HG03342 (cell line): ENCODE results near the gene PLEKHG4B.

ENCODE experiments used
- ATAC-seq: cut with Tn5 transposase; IDR thresholded peaks from one replicate; pipeline ENCODE4 v1.9.1; 2021; ENCODE audit warnings: mild to moderate bottlenecking, moderate library complexity; ENCODE audit not compliant: unreplicated experiment

PLEKHG4B gene

GRCh38 chr5:167982-168660 is 76.2 kb downstream of the PLEKHG4B start:
- no peak for ATAC-seq

DNA sequence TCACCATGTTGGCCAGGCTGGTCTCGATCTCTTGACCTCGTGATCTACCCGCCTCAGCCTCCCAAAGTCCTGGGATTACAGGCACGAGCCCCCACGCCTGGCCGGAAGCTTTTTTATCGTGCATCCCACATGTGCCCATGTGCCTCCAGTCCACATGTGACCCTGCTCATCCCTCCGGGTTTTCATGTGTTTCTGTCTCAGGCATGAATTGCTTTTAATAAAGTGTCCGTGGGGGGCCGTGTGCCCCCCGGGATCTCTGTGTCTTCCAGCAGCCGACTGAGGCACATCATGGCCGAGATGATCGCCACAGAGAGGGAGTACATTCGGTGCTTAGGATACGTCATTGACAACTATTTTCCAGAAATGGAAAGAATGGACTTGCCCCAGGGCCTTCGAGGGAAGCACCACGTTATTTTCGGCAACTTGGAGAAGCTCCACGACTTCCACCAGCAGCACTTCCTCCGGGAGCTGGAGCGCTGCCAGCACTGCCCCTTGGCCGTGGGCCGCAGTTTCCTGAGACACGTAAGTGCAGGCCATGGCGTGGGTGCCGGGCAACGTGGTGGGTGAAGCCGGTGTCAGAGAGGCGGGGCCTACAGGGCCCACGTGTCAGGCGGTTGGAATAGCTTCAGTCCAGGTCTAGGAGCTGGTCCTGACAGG is 77.2 kb downstream of the PLEKHG4B start:
- no peak for ATAC-seq

GRCh38 chr5:169728-170094 is 77.7 kb downstream of the PLEKHG4B start:
- no peak for ATAC-seq

DNA sequence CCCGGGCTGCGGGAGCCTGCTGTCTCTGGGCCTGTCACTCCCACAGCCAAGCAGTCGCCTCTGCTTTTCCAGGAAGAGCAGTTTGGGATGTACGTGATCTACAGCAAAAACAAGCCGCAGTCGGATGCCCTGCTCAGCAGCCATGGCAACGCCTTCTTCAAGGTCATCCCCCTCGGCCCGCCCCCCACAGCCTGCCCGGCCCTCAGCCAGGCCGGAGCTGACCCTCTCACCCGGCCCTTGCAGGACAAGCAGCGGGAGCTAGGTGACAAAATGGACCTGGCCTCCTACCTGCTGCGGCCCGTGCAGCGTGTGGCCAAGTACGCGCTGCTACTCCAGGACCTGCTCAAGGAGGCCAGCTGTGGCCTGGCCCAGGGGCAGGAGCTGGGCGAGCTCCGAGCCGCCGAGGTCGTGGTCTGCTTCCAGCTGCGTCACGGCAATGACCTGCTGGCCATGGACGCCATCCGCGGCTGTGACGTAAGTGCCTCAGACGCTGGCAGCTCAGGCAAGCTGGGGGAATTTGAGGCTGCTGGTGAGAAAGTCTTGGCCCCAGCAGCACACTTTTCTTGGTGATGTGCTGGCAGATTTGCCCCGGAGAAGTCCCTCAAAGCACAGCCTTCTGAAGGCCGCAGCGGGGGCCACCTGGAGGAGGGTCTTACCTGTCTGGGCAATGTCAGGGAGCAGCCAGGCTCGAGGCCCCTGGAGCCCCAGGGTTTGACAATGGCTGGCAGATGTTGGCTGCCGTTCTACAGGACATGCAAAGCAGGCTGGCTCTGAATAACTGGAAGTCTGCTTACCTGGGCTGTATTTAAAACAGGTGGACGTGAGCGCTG is 79.2 kb downstream of the PLEKHG4B start:
- no peak for ATAC-seq

DNA sequence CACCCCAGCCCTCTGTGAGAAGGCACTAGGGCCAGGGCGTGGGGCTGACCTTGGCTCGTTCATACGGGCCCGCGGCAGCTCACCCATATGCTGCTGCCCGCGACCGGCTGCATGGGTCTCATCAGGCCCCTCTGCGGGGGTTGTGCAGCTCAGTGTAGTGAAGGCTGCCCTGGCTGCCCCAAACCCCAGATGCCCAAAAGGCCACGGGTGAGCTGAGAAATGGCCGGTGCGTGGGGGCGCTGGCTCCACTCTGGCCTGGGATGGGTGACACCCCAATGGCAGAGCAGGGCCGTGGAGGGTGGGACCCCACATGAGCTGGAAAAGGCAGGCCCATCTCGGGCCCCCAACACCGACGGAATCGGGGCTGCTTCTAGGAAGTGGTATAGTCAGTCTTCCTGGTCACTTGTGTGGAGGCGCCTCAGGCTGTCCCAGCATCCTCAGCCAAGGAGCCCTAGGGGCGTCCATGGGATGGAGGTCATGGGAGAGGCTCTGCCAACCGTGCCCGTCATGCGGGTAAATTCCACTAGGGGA is 79.9 kb downstream of the PLEKHG4B start:
- ATAC-seq, result no peak

DNA sequence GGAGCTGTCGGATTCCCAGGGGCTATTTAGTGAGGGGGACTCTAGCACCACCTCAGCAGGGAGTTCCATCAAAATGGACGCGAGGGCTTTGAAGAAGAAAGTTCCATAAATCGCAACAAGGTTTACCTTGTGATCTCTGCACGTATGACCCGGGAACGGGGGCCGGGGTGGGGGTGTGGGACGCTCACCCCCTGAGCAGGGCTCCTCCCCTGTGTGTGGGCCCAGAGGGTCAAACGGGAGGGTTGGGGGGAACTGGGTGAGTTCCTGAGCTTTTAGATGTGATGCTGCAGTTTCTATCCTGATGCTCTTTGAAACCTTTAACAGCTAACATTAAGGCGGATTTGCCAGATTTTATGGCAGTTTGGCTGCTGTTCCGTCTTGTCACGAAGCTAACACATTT is 80.5 kb downstream of the PLEKHG4B start:
- no peak for ATAC-seq

- ATAC-seq, result no peak
Measured at GRCh38 chr5:172841-173251, 80.9 kb downstream of the PLEKHG4B start.

DNA sequence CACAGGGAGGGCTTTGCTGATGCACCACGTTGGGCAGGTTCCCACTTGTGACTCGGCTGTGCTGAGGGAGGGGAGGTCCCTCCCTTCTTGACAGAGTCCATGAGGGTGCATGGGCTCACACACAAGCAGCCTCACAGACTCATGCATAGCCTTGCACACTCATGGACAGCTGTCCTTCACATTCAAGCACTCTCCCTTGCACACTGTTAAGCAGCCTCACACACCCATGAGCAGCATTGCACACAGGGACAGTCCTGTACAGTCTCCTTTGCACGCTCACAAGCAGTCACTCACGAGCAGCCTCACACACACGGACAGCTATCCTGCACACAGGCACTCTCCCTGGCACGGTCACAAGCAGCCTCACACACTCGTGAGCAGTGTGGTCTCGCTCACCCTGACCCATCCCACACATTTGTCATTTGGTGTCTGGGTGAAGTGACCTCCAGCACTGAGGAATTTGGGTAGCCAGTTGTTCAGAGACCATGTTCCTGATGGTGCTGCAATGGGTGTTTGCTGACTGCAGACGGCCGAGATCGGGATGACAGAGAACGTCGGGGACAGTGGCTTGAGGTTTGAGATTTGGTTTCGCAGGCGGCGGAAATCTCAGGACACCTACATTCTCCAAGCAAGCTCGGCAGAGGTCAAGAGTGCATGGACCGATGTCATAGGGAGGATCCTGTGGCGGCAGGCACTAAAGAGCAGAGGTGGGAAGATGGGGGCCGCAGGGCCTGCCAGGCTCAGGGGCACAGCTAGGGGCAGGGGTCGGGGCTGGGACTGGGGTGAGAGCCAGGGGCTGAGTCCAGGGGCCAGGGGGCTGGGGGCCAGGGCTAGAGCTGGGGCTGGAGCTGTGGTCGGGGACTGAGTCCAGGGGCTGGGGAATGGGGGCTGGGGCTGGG is 81.7 kb downstream of the PLEKHG4B start:
- no peak for ATAC-seq

- no peak for ATAC-seq
Measured at GRCh38 chr5:174291-174600, 82.3 kb downstream of the PLEKHG4B start.

DNA sequence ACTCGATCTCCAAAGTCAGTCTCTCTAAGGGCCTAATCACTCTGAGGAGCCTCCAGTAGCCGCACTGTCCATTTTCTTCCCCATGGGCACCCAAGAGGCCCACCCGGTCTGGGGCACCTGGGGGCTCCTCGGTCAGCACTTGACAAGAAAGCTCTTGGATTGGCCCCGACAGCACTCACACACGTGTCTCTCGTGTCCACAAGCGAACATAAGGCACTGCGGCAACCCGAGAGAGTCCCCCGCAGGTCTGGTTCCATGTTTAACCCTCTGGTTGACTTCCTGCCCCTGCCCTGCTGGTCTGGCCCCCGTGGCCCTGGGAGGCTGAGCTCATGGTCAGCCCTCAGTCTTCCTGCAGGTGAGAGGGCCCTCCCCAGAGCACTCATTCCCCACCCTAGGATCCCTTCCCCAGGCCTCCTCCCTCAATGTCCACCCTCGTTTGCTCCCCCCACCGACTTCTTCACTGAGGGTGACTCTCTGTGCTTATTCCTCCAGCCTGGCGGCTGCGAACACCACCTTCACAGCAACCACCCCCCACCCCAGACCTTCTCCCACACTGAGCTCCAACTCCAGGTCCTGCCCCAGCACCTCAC is 83.0 kb downstream of the PLEKHG4B start:
- ATAC-seq, result no peak

GRCh38 chr5:176296-176823 is 84.4 kb downstream of the PLEKHG4B start:
- ATAC-seq, result no peak

GRCh38 chr5:178110-178509 is 86.1 kb downstream of the PLEKHG4B start:
- ATAC-seq, result no peak

DNA sequence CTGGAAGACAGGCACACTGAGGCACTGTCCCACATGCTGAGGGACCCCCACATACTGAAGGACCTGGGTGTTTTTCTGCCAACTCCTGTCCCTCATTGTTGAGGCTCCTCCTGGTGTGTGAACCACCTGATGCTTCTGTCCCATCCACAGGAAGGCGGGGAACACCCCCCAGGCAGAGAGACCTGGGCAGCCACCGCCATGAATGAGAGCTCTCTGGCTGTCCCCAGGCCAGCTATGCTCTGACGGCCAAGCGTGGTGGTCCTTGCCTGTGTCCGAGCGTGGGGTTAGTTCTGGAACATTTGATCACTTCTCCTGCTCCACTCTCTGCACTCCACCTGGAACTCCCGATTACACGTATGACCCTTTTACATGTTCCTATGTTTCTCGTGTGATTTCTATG is 87.4 kb downstream of the PLEKHG4B start:
- no peak for ATAC-seq

DNA sequence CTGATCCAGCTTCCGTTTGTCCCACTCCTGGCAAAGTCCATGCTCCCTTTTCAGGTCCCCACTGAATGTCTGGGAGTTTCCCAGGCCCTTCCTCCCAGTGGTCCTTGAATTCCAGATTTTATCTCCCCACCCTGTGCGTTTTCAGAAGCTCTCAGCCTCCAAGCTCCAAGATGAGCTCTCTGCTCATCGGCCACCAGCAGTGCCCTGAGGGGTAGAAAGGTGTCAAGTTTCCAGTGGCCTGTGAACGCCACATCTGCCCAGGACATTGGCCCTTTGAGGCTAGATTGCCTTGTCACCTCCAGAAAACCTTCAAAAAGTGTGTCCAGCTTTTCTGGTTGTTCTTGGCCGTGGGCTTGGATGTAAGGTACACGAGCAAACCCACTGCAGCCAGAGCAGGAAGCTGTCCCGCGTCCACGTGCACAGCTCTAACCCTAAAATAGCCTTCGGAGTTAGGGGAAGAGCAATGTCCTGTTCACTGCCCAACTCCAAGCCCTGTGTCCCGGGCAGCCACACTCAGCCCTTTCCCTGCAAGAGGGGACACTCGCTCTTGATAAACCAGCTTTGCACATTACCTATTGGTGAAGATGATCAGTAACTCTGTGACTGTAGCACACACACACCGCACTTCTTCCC is 88.4 kb downstream of the PLEKHG4B start:
- ATAC-seq, result no peak

DNA sequence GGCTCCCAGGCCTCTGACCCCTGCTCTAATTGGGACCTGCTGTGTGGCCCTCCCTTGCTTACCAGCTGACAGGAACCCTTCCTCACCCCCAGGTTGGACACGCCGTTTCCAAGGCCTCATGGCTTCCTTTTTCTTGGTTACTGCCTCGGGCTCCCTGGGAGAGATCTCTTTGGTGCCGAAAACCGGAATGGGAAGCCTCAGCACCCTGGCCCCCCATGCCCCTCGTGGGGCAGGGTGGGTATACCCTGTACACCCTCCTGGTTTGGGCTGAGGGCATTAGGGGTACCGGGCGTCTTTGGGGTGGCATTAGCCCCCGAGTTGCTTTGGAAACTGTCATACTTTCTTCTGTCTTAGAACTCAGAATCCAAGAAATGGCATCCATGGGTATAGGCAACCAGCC is 89.2 kb downstream of the PLEKHG4B start:
- ATAC-seq, result no peak

- no peak for ATAC-seq
Measured at GRCh38 chr5:181566-181965, 89.6 kb downstream of the PLEKHG4B start.

DNA sequence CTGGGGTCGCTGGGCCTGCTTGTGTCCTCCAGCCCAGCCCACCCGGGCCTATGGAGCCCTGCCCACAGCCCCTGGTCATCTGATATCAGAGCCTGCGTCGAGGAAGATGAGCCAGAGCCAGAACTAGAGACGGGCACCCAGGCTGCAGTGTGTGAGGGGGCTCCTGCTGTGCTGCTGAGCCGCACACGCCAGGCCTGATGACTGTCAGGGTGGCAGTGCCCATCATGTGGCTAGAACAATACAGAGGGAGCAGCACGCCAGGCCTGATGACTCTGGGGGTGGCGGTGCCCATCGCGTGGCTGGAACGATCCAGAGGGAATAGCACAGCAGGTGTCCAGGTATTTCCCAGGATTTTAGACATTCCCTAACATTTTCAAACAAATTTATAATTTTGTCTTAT is 90.2 kb downstream of the PLEKHG4B start:
- ATAC-seq, result no peak

GRCh38 chr5:184471-184870 is 92.5 kb downstream of the PLEKHG4B start:
- ATAC-seq, result no peak

DNA sequence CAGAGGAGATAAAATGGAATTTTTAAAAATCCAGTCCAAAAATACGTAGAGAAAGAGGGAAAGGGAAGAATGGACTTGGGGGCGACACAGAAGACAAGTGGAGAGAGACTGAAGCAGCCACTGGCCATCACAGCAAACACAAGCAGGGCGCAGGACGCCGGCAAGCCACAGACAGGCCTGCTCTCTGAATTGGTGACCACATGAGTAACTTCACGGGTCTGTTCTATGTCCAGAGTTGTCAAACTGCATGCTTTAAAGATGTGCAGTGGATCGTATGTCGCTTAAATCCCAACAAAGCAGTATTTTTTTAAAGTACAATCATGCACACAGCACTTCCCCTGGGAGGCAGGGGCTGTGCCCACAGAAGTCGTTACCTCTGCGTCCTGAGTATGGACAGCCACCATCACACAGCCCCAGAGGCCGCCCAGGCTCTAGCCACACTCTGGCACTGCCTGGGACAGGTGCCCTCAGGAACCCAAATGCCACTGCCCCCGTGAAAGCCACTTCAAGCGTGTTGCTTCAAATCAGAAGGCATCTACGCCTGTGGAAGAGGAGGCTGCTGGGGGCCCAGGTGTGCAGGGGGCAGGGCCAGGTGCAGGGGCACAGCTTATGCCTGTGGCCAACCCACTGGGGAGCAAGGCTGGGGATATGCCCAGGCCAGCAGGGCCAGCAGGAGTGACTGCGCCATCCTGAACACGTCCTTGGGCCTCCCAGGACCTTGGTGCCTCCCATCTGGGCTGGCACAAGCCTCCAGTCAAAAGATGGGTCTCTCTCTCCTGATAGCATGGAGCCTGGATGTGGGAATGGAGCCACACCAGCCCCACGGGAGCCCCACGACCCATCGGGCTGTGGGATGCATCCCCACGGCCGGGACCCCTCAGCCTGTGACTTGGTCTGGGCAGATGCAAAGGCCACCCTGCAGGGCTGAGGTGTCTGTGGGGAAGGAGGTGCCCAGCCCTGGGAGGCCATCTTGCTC is 93.4 kb downstream of the PLEKHG4B start:
- no peak for ATAC-seq
